Large intestine (tissue), 3 donors: ENCODE results near the gene WBP4. TPM values are rescaled to one million over a fixed set of nuclear protein-coding genes. Genes with fewer than 3 reads are reported as not detected.
"Not testable (repeated sequence)": the region's sequence is repeated elsewhere in the genome, so short reads cannot be mapped to it uniquely, and the experiment has no call there.

ENCODE experiments used
- DNase-seq, 2 donors: peaks; one replicate each; pipeline versions ENCODE4 v3.0.0 to v3.0.0-alpha.2; 2013
- H3K27ac ChIP-seq: one replicate; pipeline ENCODE4 v1.5.1; 2013; ENCODE audit warnings: low read length
- H3K27me3 ChIP-seq: 2 replicates; pipeline ENCODE4 v1.6.1; 2013; ENCODE audit warnings: low read length; ENCODE audit not compliant: control insufficient read depth, insufficient read depth
- H3K36me3 ChIP-seq: 2 replicates; pipeline ENCODE4 v1.6.1; 2013; ENCODE audit warnings: low read length; ENCODE audit not compliant: control insufficient read depth, insufficient read depth
- H3K4me1 ChIP-seq: one replicate; pipeline ENCODE4 v1.6.1; 2013; ENCODE audit warnings: low read length; ENCODE audit not compliant: control insufficient read depth, insufficient read depth
- H3K4me3 ChIP-seq: one replicate; pipeline ENCODE4 v1.5.1; 2013; ENCODE audit warnings: low read length
- H3K9me3 ChIP-seq: one replicate; pipeline ENCODE4 v1.6.1; 2013; ENCODE audit warnings: mild to moderate bottlenecking, low read depth, low read length, moderate library complexity; ENCODE audit not compliant: control insufficient read depth
- WGBS: methylation state at CpG from one replicate; pipeline ENCODE4 v1.1.5; 2013; ENCODE audit warnings: low lambda C conversion rate; ENCODE audit not compliant: insufficient coverage; 5-methylcytosine and 5-hydroxymethylcytosine counted together
- polyA plus RNA-seq: library from polyadenylated mRNA; unstranded; fragments of 120-200 nt; gene quantifications from one replicate; pipeline ENCODE4 v1.2.1, GENCODE V29; 2013

Gene WBP4
- polyA plus RNA-seq, 1 donor, result 21.4 TPM

DNA sequence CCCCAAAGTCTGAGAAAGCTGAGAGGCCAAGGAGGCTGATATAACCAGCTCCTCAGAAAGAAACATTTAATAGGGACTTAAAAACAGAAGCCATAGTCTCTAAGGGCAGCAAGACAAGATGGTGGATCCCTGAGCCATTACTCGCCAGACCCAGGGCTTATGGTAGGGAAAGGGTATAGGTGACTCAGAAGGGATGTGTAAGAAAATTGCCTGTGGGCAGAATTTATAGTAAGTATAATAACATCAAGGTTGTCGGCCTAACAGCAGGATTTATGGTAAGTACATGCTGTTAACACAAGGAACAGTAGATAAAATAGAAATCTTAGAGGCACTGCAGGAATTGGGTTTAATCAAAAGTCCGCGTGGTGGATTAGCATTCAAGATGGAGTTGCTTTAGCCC, 56.6 kb downstream of the WBP4 start:
- no peak overlapping the region for H3K27ac ChIP-seq
- no CpG with 5 or more reads among the region's 4 CpGs for WGBS

GRCh38 chr13:41122838-41123237, 61.5 kb downstream of the WBP4 start:
- no peaks in the 10 kb centered on the region for H3K4me1 ChIP-seq
- H3K9me3 ChIP-seq, result no peaks in the 10 kb centered on the region
- H3K4me3 ChIP-seq, result no peak overlapping the region
- WGBS, result no CpG with 5 or more reads among the region's 2 CpGs
- no peak overlapping the region for H3K27ac ChIP-seq
- no peaks in the 10 kb centered on the region for H3K27me3 ChIP-seq
- peak in 1 of 2 donors; percentile 16 for DNase-seq
- H3K36me3 ChIP-seq, result no peaks in the 10 kb centered on the region

More for the DNA sequence above, 56.6 kb downstream of the WBP4 start:
- no peaks in the 10 kb centered on the region for H3K9me3 ChIP-seq
- no peak overlapping the region for H3K4me3 ChIP-seq
- DNase-seq, result no peak
- H3K27me3 ChIP-seq, result no peaks in the 10 kb centered on the region
- no peaks in the 10 kb centered on the region for H3K36me3 ChIP-seq
- no peaks in the 10 kb centered on the region for H3K4me1 ChIP-seq

- H3K27me3 ChIP-seq, result no peaks in the 10 kb centered on the region
- no peaks in the 10 kb centered on the region for H3K36me3 ChIP-seq
- no peaks in the 10 kb centered on the region for H3K4me1 ChIP-seq
- H3K9me3 ChIP-seq, result no peaks in the 10 kb centered on the region
- H3K27ac ChIP-seq, result no peak overlapping the region
- H3K4me3 ChIP-seq, result no peak overlapping the region
- 93% methylated on average over 3 of the region's 3 CpGs for WGBS
- DNase-seq, result no peak
Observed at GRCh38 chr13:41127701-41128100, 66.4 kb downstream of the WBP4 start.

- no CpG with 5 or more reads among the region's 3 CpGs for WGBS
- no peak for DNase-seq
- Histone ChIP-seq H3K27me3 (no peaks in the 10 kb centered on the region), H3K4me1 (no peaks in the 10 kb centered on the region), H3K4me3 (no peak overlapping the region), H3K27ac (no peak overlapping the region), H3K36me3 (no peaks in the 10 kb centered on the region), H3K9me3 (no peaks in the 10 kb centered on the region)
Observed at GRCh38 chr13:41130356-41130755, 69.0 kb downstream of the WBP4 start.

- WGBS, result no CpG with 5 or more reads among the region's 4 CpGs
- not testable (repeated sequence) for H3K9me3 ChIP-seq, H3K27ac ChIP-seq, H3K4me3 ChIP-seq, DNase-seq, H3K27me3 ChIP-seq, H3K4me1 ChIP-seq, H3K36me3 ChIP-seq
Observed at GRCh38 chr13:41131189-41131588, 69.9 kb downstream of the WBP4 start.

DNA sequence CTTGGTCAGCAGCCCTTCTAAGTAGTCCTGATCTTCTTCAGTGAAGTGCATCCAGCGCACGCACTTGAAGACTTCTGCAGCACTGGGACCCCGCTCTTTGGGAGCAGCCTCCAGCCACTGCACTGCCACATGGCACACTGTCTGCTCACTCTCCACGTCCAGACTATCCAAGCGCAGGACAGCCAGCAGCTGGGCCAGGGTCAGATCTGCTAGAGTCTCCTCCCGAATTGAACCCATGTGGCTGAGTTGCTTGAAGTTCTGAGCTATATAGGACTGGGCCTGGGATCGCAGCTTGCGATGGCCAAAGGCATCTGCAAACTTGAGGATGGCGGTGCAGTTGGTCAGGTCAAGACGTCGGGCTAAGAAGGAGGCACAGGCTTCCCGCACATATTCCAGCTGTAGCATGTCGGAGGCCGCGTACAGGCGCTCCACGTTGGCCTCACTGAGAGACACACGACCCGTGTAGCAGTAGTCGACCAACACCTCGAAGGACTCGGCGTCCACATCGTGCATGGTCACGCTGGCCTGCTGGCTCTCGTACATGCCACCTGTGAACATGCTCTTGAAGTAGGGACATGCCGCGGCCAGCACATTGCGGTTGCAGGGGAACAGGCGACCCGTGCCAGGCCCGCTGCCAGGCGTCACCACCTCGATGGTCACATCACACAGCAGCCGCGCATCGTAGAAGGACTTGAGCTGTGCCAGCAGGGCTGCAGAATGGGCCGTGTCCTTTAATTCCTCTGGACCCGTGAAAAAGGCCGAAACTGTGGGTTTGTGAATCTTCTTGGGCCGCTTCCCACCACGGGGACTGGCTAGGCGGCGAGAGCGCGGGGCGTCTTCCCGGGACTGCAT, 70.6 kb downstream of the WBP4 start:
- DNase-seq, H3K9me3 ChIP-seq, H3K27me3 ChIP-seq, H3K36me3 ChIP-seq, H3K4me1 ChIP-seq: not testable (repeated sequence)
- peak overlapping the region; percentile 55 for H3K4me3 ChIP-seq
- no CpG with 5 or more reads among the region's 48 CpGs for WGBS
- peak overlapping the region; percentile 41 for H3K27ac ChIP-seq

GRCh38 chr13:41132512-41133152, 71.3 kb downstream of the WBP4 start, which contains the start of gene KBTBD6:
Gene KBTBD6 (minus strand): TSS chr13:41132802. CDS start chr13:41132511, 291 bp downstream.
- H3K9me3 ChIP-seq, result no peaks in the 10 kb centered on the region
- peak within 1 kb of the TSS; percentile 41 for H3K27ac ChIP-seq
- WGBS, result 0% methylated on average over 4 of the region's 45 CpGs
- H3K4me3 ChIP-seq, result peak within 1 kb of the TSS; percentile 55
- DNase-seq, result peak; percentile 96 to 98
- no peaks in the 10 kb centered on the region for H3K27me3 ChIP-seq
- no peaks in the 10 kb centered on the region for H3K4me1 ChIP-seq
- H3K36me3 ChIP-seq, result no peaks in the 10 kb centered on the region

Other genes starting within 250 kb of the WBP4 start
- gene ELF1, start 42.2 kb upstream of the WBP4 start, polyA plus RNA-seq, result 87.2 TPM
- 10.3 TPM for gene KBTBD6, start 71.3 kb downstream of the WBP4 start, polyA plus RNA-seq
- 10.3 TPM for gene KBTBD7, start 133.1 kb downstream of the WBP4 start, polyA plus RNA-seq
- gene MTRF1, start 202.1 kb downstream of the WBP4 start, polyA plus RNA-seq, result 18.6 TPM
- gene NAA16, start 249.8 kb downstream of the WBP4 start, polyA plus RNA-seq, result 23.9 TPM